ENCODE results near the gene RIMS4.

RIMS4 gene

GRCh38 chr20:44758247-44759101, 51.9 kb downstream of the RIMS4 start:
- DNase-seq, result no peak

- DNase-seq, result no peak
Measured at GRCh38 chr20:44756956-44757355, 53.4 kb downstream of the RIMS4 start.

GRCh38 chr20:44756011-44756688, 54.2 kb downstream of the RIMS4 start:
- DNase-seq, result no peak

- DNase-seq, result no peak
Measured at GRCh38 chr20:44754554-44754953, 55.8 kb downstream of the RIMS4 start.

GRCh38 chr20:44752099-44752931, 58.0 kb downstream of the RIMS4 start:
- no peak for DNase-seq

- peak; percentile 17 for DNase-seq
Measured at GRCh38 chr20:44750081-44750805, 60.1 kb downstream of the RIMS4 start.

- DNase-seq, result no peak
Measured at GRCh38 chr20:44748005-44748370, 62.4 kb downstream of the RIMS4 start.

GRCh38 chr20:44747166-44748004, 63.0 kb downstream of the RIMS4 start:
- DNase-seq, result peak; percentile 64

GRCh38 chr20:44746367-44747165, 63.8 kb downstream of the RIMS4 start:
- no peak for DNase-seq

GRCh38 chr20:44745598-44746366, 64.6 kb downstream of the RIMS4 start, which contains the start of gene KCNK15:
TSS of gene KCNK15 (plus strand) at chr20:44745865. CDS start at chr20:44745911, 46 bp downstream.
- peak; percentile 10 for DNase-seq

GRCh38 chr20:44745122-44745597, 65.2 kb downstream of the RIMS4 start:
- DNase-seq, result no peak

- DNase-seq, result no peak
Measured at GRCh38 chr20:44743916-44744655, 66.3 kb downstream of the RIMS4 start.

GRCh38 chr20:44743080-44743701, 67.2 kb downstream of the RIMS4 start:
- no peak for DNase-seq

- DNase-seq, result no peak
Measured at GRCh38 chr20:44742304-44743079, 67.9 kb downstream of the RIMS4 start.

GRCh38 chr20:44739942-44740341, 70.4 kb downstream of the RIMS4 start:
- DNase-seq, result no peak

- DNase-seq, result peak; percentile 73
Measured at GRCh38 chr20:44738813-44739477, 71.4 kb downstream of the RIMS4 start.

GRCh38 chr20:44737116-44737515, 73.2 kb downstream of the RIMS4 start:
- no peak for DNase-seq
